PFSK-1 (cell line): ENCODE results near the gene EPS8L1.

Source experiments
- FOXP2 ChIP-seq: optimal IDR thresholded peaks from 2 replicates; pipeline ENCODE3; 2011; ENCODE audit warnings: borderline replicate concordance, control low read depth, inconsistent platforms; ENCODE audit not compliant: insufficient read depth; ENCODE audit errors: extremely low read length, extremely low read depth
- POLR2AphosphoS5 ChIP-seq: IDR thresholded peaks from 2 replicates; pipeline ENCODE4 v1.6.1; 2012; ENCODE audit warnings: low read depth, mild to moderate bottlenecking, control low read depth, low read length, moderate library complexity
- REST ChIP-seq, 2 experiments: IDR thresholded peaks; 2 replicates each; pipeline versions ENCODE4 v1.6.1 to v1.8.0; 2011 to 2012; ENCODE audit warnings: low read depth in 2 of 2, low read length in 2 of 2, control low read depth in 1 of 2, inconsistent platforms in 1 of 2, mild to moderate bottlenecking in 1 of 2, moderate library complexity in 1 of 2; ENCODE audit not compliant: insufficient read depth in 1 of 2
- SIN3A ChIP-seq: IDR thresholded peaks from 2 replicates; pipeline ENCODE4 v1.6.1; 2012; ENCODE audit warnings: mild to moderate bottlenecking, low read length, moderate library complexity, borderline replicate concordance; ENCODE audit not compliant: insufficient read depth
- TAF1 ChIP-seq: IDR thresholded peaks from 2 replicates; pipeline ENCODE4 v1.6.1; 2012; ENCODE audit warnings: low read length, control low read depth, borderline replicate concordance; ENCODE audit not compliant: insufficient read depth

GRCh38 chr19:55090564-55090963 is 14.9 kb downstream of the EPS8L1 start:
- TF ChIP-seq TAF1 (no peak), REST (IDR thresholded peaks at IDR 0.05; ENCODE audit: insufficient read depth in 1 of 2, low read depth in 2 of 2, low read length in 2 of 2) (no peak), POLR2AphosphoS5 (no peak), FOXP2 (no peak), SIN3A (no peak)
